C4-2B (cell line): Measurements from ENCODE around the gene CBLL1.

Source experiments
- ZFX ChIP-seq: fragments of 450-650 bp; IDR thresholded peaks from 2 replicates; pipeline ENCODE4 v1.6.1; 2017
- TF ChIP-seq, protein P1 (sequence below): fragments of 450-650 bp; conservative IDR thresholded peaks from 2 replicates; pipeline ENCODE4 v1.5.1; 2017; ENCODE audit warnings: mild to moderate bottlenecking

DNA sequence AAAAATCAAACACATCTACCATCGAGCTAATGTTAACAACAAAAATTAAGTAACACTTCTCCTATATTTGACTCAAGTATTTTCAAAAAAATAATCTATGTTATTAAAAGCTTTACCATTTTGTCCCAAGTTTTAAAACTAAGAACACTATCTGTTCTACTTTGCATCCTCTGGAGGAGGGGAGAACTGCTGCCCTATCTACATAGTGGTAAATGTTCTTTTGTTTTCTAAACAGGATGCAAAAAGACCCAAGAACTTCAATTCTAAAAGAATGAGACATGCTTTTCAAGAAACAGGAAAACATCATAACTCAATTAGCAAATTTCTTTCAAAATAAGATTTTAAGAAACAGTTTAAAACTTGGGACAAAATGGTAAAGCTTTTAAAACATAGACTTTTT lies 44.3 kb downstream of the CBLL1 start:
- TF ChIP-seq, protein P1, sequence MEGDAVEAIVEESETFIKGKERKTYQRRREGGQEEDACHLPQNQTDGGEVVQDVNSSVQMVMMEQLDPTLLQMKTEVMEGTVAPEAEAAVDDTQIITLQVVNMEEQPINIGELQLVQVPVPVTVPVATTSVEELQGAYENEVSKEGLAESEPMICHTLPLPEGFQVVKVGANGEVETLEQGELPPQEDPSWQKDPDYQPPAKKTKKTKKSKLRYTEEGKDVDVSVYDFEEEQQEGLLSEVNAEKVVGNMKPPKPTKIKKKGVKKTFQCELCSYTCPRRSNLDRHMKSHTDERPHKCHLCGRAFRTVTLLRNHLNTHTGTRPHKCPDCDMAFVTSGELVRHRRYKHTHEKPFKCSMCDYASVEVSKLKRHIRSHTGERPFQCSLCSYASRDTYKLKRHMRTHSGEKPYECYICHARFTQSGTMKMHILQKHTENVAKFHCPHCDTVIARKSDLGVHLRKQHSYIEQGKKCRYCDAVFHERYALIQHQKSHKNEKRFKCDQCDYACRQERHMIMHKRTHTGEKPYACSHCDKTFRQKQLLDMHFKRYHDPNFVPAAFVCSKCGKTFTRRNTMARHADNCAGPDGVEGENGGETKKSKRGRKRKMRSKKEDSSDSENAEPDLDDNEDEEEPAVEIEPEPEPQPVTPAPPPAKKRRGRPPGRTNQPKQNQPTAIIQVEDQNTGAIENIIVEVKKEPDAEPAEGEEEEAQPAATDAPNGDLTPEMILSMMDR = no peak
- TF ChIP-seq ZFX = no peak
